Measurements from ENCODE around the gene LSAMP.

The LSAMP gene

DNA sequence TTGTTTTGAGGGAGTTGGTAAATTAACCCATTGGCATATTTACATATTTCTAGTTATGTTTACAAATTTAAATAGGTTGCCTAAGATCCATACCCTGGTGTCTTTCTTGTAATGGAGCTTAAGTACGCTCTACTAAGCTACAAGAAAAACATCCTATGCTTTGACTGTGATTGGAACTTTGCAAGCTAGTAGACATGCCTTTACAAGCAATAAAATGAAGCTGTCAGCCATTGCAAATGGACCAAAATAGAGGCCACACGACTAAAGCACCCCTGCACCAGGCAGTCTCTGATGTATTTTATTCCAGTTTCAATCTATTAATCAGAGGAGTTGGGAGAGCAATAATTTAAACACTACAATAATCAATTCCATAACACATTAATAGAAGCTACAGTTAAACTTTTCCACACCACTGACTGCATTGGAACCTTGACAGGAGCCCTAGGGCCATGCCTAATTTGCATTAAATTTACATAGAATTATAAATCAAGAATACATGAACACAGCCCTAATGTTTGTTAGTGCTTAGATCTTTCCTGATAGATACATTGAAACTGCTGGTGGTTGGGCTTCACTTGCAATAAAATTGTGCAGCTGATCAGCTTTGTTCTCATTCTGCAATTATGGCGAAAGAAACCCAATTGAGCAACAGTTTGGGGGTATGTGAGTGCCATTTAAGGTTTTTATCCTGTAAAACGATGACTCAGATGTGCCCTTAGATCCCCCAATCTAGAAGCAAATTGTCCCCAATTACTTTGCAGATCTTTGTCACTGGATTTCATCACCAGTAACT, 360.1 kb downstream of the LSAMP start:
- H2AFZ ChIP-seq (ENCODE audit: low read depth, low read length, severe bottlenecking) = no peak overlapping the region
- H3K9me3 ChIP-seq (ENCODE audit: insufficient read depth, low read length) = no peaks in the 10 kb centered on the region
- no peaks in the 10 kb centered on the region for H4K20me1 ChIP-seq (ENCODE audit: low read depth, low read length)
- H3F3A ChIP-seq (ENCODE audit: insufficient read depth) = no peaks in the 10 kb centered on the region
- no peaks in the 10 kb centered on the region for H3K79me2 ChIP-seq (ENCODE audit: insufficient read depth, low read length)
- H3K9me2 ChIP-seq (replicated peaks; ENCODE audit: insufficient read depth, low read length) = no peaks in the 10 kb centered on the region
- TF ChIP-seq, protein P1, sequence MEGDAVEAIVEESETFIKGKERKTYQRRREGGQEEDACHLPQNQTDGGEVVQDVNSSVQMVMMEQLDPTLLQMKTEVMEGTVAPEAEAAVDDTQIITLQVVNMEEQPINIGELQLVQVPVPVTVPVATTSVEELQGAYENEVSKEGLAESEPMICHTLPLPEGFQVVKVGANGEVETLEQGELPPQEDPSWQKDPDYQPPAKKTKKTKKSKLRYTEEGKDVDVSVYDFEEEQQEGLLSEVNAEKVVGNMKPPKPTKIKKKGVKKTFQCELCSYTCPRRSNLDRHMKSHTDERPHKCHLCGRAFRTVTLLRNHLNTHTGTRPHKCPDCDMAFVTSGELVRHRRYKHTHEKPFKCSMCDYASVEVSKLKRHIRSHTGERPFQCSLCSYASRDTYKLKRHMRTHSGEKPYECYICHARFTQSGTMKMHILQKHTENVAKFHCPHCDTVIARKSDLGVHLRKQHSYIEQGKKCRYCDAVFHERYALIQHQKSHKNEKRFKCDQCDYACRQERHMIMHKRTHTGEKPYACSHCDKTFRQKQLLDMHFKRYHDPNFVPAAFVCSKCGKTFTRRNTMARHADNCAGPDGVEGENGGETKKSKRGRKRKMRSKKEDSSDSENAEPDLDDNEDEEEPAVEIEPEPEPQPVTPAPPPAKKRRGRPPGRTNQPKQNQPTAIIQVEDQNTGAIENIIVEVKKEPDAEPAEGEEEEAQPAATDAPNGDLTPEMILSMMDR (IDR thresholded peaks at IDR 0.05; ENCODE audit: insufficient read depth, low read length, poor library complexity, severe bottlenecking) = no peak
- TF ChIP-seq EZH2phosphoT487 (conservative IDR thresholded peaks at IDR 0.05; ENCODE audit: low read length) = no peak
- no peaks in the 10 kb centered on the region for H3K36me3 ChIP-seq (ENCODE audit: low read length)
- H3K4me2 ChIP-seq (ENCODE audit: low read depth, low read length, poor library complexity, severe bottlenecking) = no peak overlapping the region
- no peaks in the 10 kb centered on the region for H3K27me3 ChIP-seq (ENCODE audit: low read length)
- no peak overlapping the region for H3K9ac ChIP-seq (ENCODE audit: low read length)
- H3K4me3 ChIP-seq (ENCODE audit: insufficient read depth, low read length, poor library complexity, severe bottlenecking) = no peak overlapping the region
- no peak overlapping the region for H3K27ac ChIP-seq (ENCODE audit: low read depth, low read length)

DNA sequence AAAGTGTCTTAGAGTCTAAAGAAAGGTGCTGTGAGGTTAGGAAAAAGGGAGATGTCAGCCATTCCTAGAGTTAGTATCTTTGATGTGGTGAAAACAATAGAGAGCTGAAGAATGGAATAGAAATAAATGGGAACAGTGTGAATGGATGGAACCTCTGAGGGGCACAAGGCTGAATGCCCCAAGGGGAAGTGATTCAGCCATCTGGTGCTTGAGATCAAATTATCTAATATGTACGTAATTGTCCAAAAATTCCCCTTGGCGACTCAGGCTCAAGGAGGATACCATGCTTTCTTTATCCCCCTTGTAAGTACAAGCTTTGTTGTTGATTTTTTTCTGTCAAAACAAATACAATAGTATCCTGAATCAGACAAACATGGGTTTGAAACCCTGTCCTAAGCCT, 361.6 kb downstream of the LSAMP start:
- Histone ChIP-seq H3K4me2 (ENCODE audit: low read depth, low read length, poor library complexity, severe bottlenecking) (no peak overlapping the region), H3F3A (ENCODE audit: insufficient read depth) (no peaks in the 10 kb centered on the region), H3K79me2 (ENCODE audit: insufficient read depth, low read length) (no peaks in the 10 kb centered on the region), H3K36me3 (ENCODE audit: low read length) (no peaks in the 10 kb centered on the region), H3K4me3 (ENCODE audit: insufficient read depth, low read length, poor library complexity, severe bottlenecking) (no peak overlapping the region), H3K9ac (ENCODE audit: low read length) (no peak overlapping the region), H4K20me1 (ENCODE audit: low read depth, low read length) (no peaks in the 10 kb centered on the region), H2AFZ (ENCODE audit: low read depth, low read length, severe bottlenecking) (no peak overlapping the region), H3K27me3 (ENCODE audit: low read length) (no peaks in the 10 kb centered on the region), H3K27ac (ENCODE audit: low read depth, low read length) (no peak overlapping the region), H3K9me3 (ENCODE audit: insufficient read depth, low read length) (no peaks in the 10 kb centered on the region), H3K9me2 (replicated peaks; ENCODE audit: insufficient read depth, low read length) (no peaks in the 10 kb centered on the region)
- TF ChIP-seq, protein P1 (IDR thresholded peaks at IDR 0.05; ENCODE audit: insufficient read depth, low read length, poor library complexity, severe bottlenecking) = no peak
- no peak for TF ChIP-seq EZH2phosphoT487 (conservative IDR thresholded peaks at IDR 0.05; ENCODE audit: low read length)

DNA sequence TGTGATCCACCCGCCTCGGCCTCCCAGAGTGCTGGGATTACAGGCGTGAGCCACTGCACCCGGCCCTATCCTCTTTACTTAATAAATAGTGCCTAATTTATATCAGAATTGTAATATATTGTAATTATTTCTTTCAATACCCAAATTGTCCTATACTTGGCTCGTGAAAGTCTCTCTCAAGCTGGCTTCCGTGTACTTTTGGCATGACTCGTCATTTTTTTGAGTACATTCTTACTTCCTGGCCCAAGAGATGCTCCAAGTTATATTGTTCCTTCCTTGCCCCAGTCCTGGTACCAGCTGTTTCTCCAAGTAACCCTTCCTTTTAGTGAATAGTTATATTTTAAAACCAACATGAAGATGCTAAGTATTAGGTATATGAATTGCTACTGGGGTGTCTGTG, 366.7 kb downstream of the LSAMP start:
- no peaks in the 10 kb centered on the region for H3K27me3 ChIP-seq (ENCODE audit: low read length)
- no peak overlapping the region for H2AFZ ChIP-seq (ENCODE audit: low read depth, low read length, severe bottlenecking)
- TF ChIP-seq EZH2phosphoT487 (conservative IDR thresholded peaks at IDR 0.05; ENCODE audit: low read length) = no peak
- TF ChIP-seq, protein P1 (IDR thresholded peaks at IDR 0.05; ENCODE audit: insufficient read depth, low read length, poor library complexity, severe bottlenecking) = no peak

More for the DNA sequence above, 366.7 kb downstream of the LSAMP start:
- H3K9me3 ChIP-seq (ENCODE audit: insufficient read depth, low read length) = no peaks in the 10 kb centered on the region
- H3K27ac ChIP-seq (ENCODE audit: low read depth, low read length) = no peak overlapping the region
- no peak overlapping the region for H3K4me2 ChIP-seq (ENCODE audit: low read depth, low read length, poor library complexity, severe bottlenecking)
- H3K4me3 ChIP-seq (ENCODE audit: insufficient read depth, low read length, poor library complexity, severe bottlenecking) = no peak overlapping the region
- H3F3A ChIP-seq (ENCODE audit: insufficient read depth) = no peaks in the 10 kb centered on the region
- no peaks in the 10 kb centered on the region for H4K20me1 ChIP-seq (ENCODE audit: low read depth, low read length)
- no peaks in the 10 kb centered on the region for H3K36me3 ChIP-seq (ENCODE audit: low read length)
- H3K9me2 ChIP-seq (replicated peaks; ENCODE audit: insufficient read depth, low read length) = no peaks in the 10 kb centered on the region
- H3K79me2 ChIP-seq (ENCODE audit: insufficient read depth, low read length) = no peaks in the 10 kb centered on the region
- no peak overlapping the region for H3K9ac ChIP-seq (ENCODE audit: low read length)
